Caco-2 (cell line): ENCODE measurements around the gene GLUL. TPM values are rescaled to one million over a fixed set of nuclear protein-coding genes. Genes with fewer than 3 reads are reported as not detected.
A peak's percentile ranks its signal among the peaks of the same experiment; 100 is the strongest.

Experiments used
- BruUV-seq: library from RNA; stranded (reverse); fragments of 400-500 nt; replicated peaks from 2 replicates; lab custom pipeline; 2021; lab: Mats Ljungman, UMichigan
- CTCF ChIA-PET: fragments of 300-600 bp; sonication (Branson Sonifier 250); formaldehyde crosslinking; loops from one replicate; lab custom pipeline; 2022; ENCODE audit warnings: antibody characterized with exemption; lab: Charles Lee
- POLR2A ChIA-PET: fragments of 300-600 bp; sonication (Branson Sonifier 250); formaldehyde crosslinking; loops from one replicate; lab custom pipeline; 2022; ENCODE audit warnings: antibody characterized with exemption; lab: Charles Lee
- DNase-seq, 2 experiments: peaks; one replicate each; pipeline versions ENCODE4 v3.0.0 to v3.0.0-alpha.2; 2020 to 2022
- H3K27me3 ChIP-seq: replicated peaks from 2 replicates; pipeline ENCODE4 v1.6.0; 2011; ENCODE audit warnings: low read length; ENCODE audit not compliant: control insufficient read depth, insufficient read depth
- H3K36me3 ChIP-seq: 2 replicates; pipeline ENCODE4 v1.5.1; 2011; ENCODE audit warnings: low read length; ENCODE audit not compliant: control insufficient read depth, insufficient read depth
- H3K4me1 ChIP-seq: fragments of 250-450 bp; sonication (Bioruptor Pico); 2 replicates; pipeline ENCODE4 v1.5.1; 2020; ENCODE audit warnings: mild to moderate bottlenecking
- H3K4me3 ChIP-seq: 2 replicates; pipeline ENCODE4 v1.5.1; 2011; ENCODE audit warnings: low read depth, mild to moderate bottlenecking, control low read depth, low read length
- H3K9me3 ChIP-seq: fragments of 250-450 bp; sonication (Bioruptor Pico); 2 replicates; pipeline ENCODE4 v1.5.1; 2020; ENCODE audit warnings: mild to moderate bottlenecking, moderate library complexity
- H3K27ac Mint-ChIP-seq: one replicate; pipeline ENCODE4 v1.8.0; 2022; ENCODE audit warnings: mixed read lengths; ENCODE audit not compliant: unreplicated experiment
- H3K27me3 Mint-ChIP-seq: one replicate; pipeline ENCODE4 v1.8.0; 2022; ENCODE audit warnings: mixed read lengths; ENCODE audit not compliant: insufficient read depth, unreplicated experiment
- H3K36me3 Mint-ChIP-seq: one replicate; pipeline ENCODE4 v1.8.0; 2022; ENCODE audit warnings: mild to moderate bottlenecking, mixed read lengths; ENCODE audit not compliant: insufficient read depth, unreplicated experiment
- H3K4me1 Mint-ChIP-seq: one replicate; pipeline ENCODE4 v1.8.0; 2022; ENCODE audit warnings: low read depth, mixed read lengths; ENCODE audit not compliant: unreplicated experiment
- H3K4me3 Mint-ChIP-seq: one replicate; pipeline ENCODE4 v1.8.0; 2022; ENCODE audit warnings: mild to moderate bottlenecking, moderate library complexity, mixed read lengths; ENCODE audit not compliant: unreplicated experiment
- H3K9me3 Mint-ChIP-seq: one replicate; pipeline ENCODE4 v1.8.0; 2022; ENCODE audit warnings: mixed read lengths; ENCODE audit not compliant: unreplicated experiment
- CTCF ChIP-seq, 2 experiments: fragments of 200-600 bp in 1 of 2; IDR thresholded peaks; 1 replicate in 1 of 2; 2 replicates in 1 of 2; pipeline versions ENCODE4 v1.5.1 to v1.8.0; 2011 to 2022; ENCODE audit warnings: antibody characterized with exemption in 1 of 2, control low read depth in 1 of 2, inconsistent platforms in 1 of 2, low read depth in 1 of 2, low read length in 1 of 2, mild to moderate bottlenecking in 1 of 2, moderate library complexity in 1 of 2; ENCODE audit not compliant: insufficient read depth in 1 of 2, severe bottlenecking in 1 of 2, unreplicated experiment in 1 of 2
- intact Hi-C: fragments of 100-400 bp; cut with micrococcal nuclease; formaldehyde crosslinking; loops from one replicate; pipeline ENCODE4 v1.10.0; 2022; ENCODE audit not compliant: unreplicated experiment
- total RNA-seq: library from RNA; stranded (reverse); gene quantifications from 2 replicates; pipeline ENCODE4 v1.2.3, GENCODE V29; 2022

GLUL gene
- total RNA-seq, 1 experiment from 2014 or later, result 394 TPM

- Histone ChIP-seq H3K9me3 (no peaks in the 10 kb centered on the region), H3K27me3 (no peaks in the 10 kb centered on the region), H3K36me3 (no peaks in the 10 kb centered on the region), H3K4me1 (no peaks in the 10 kb centered on the region), H3K4me3 (no peak overlapping the region)
- no peak for TF ChIP-seq CTCF (IDR thresholded peaks at IDR 0.05; ENCODE audit: insufficient read depth in 1 of 2, low read depth in 1 of 2, low read length in 1 of 2, severe bottlenecking in 1 of 2, unreplicated experiment in 1 of 2)
- Mint-ChIP-seq H3K36me3 (no peaks in the 10 kb centered on the region), H3K27me3 (no peaks in the 10 kb centered on the region), H3K4me1 (no peaks in the 10 kb centered on the region), H3K27ac (no peak overlapping the region), H3K4me3 (no peak overlapping the region), H3K9me3 (peaks cover 17% of the 10 kb centered on the region)
- POLR2A ChIA-PET, result no interaction called here
- CTCF ChIA-PET, result no interaction called here
- no peak for DNase-seq
- no TSS peak for BruUV-seq
- intact Hi-C loops, result no loop called here
Observed at GRCh38 chr1:182366596-182366995, 25.0 kb downstream of the GLUL start.

GRCh38 chr1:182359645-182360044 is 31.9 kb downstream of the GLUL start:
- Mint-ChIP-seq H3K27ac (no peak overlapping the region), H3K27me3 (no peaks in the 10 kb centered on the region), H3K36me3 (no peaks in the 10 kb centered on the region), H3K4me3 (no peak overlapping the region), H3K9me3 (no peaks in the 10 kb centered on the region), H3K4me1 (peaks cover 23% of the 10 kb centered on the region)
- intact Hi-C loops, result no loop called here
- no peaks in the 10 kb centered on the region for H3K27me3 ChIP-seq
- 0 out of 2 replicates have a peak, but pooled peaks cover 8% of the 10 kb centered on the region for H3K4me1 ChIP-seq
- CTCF ChIA-PET, result no interaction called here
- no peak for TF ChIP-seq CTCF (IDR thresholded peaks at IDR 0.05; ENCODE audit: insufficient read depth in 1 of 2, low read depth in 1 of 2, low read length in 1 of 2, severe bottlenecking in 1 of 2, unreplicated experiment in 1 of 2)
- POLR2A ChIA-PET, result no interaction called here
- H3K4me3 ChIP-seq, result no peak overlapping the region
- BruUV-seq, result no TSS peak
- no peaks in the 10 kb centered on the region for H3K9me3 ChIP-seq
- H3K36me3 ChIP-seq, result no peaks in the 10 kb centered on the region
- no peak for DNase-seq

- H3K4me1 Mint-ChIP-seq, result peaks cover 23% of the 10 kb centered on the region
Observed at GRCh38 chr1:182357913-182358312, 33.7 kb downstream of the GLUL start.

More at GRCh38 chr1:182357913-182358312, 33.7 kb downstream of the GLUL start:
- Mint-ChIP-seq H3K27me3 (no peaks in the 10 kb centered on the region), H3K36me3 (no peaks in the 10 kb centered on the region), H3K27ac (peak overlapping the region; percentile 16), H3K4me3 (no peak overlapping the region), H3K9me3 (no peaks in the 10 kb centered on the region)
- POLR2A ChIA-PET, result no interaction called here
- intact Hi-C loops, result no loop called here
- Histone ChIP-seq H3K4me3 (no peak overlapping the region), H3K9me3 (no peaks in the 10 kb centered on the region), H3K4me1 (0 out of 2 replicates have a peak, but pooled peaks cover 8% of the 10 kb centered on the region), H3K36me3 (no peaks in the 10 kb centered on the region), H3K27me3 (no peaks in the 10 kb centered on the region)
- no TSS peak for BruUV-seq
- no peak for DNase-seq
- CTCF ChIA-PET, result no interaction called here
- no peak for TF ChIP-seq CTCF (IDR thresholded peaks at IDR 0.05; ENCODE audit: insufficient read depth in 1 of 2, low read depth in 1 of 2, low read length in 1 of 2, severe bottlenecking in 1 of 2, unreplicated experiment in 1 of 2)
